Heart left ventricle (tissue), 16 donors: Measurements from ENCODE around the gene ITGB1BP2. TPM values are rescaled to one million over a fixed set of nuclear protein-coding genes. Genes with fewer than 3 reads are reported as not detected.
A peak's percentile ranks its signal among the peaks of the same experiment; 100 is the strongest.

ENCODE experiments used
- ATAC-seq, 4 donors: fragments of 200-7000 bp; cut with Tn5 transposase; one replicate each; pipeline ENCODE4 v1.9.1; 2020 to 2022; ENCODE audit warnings: moderate library complexity in 4 of 4, mild to moderate bottlenecking in 3 of 4, moderate number of reproducible peaks in 1 of 4
- DNase-seq, 5 donors: peaks; one replicate each; pipeline ENCODE4 v3.0.0-alpha.2; 2020
- H3K27ac ChIP-seq, 12 donors: fragments of 200-600 bp; sonication (generic) in 4 of 12; one replicate each; pipeline versions ENCODE4 v1.5.0 to v1.8.0; 2016 to 2022; ENCODE audit warnings: mild to moderate bottlenecking in 2 of 12
- H3K27me3 ChIP-seq, 9 donors: fragments of 200-600 bp; sonication (generic) in 2 of 9; one replicate each; pipeline versions ENCODE4 v1.5.1 to v1.8.0; 2016 to 2022; ENCODE audit warnings: mild to moderate bottlenecking in 3 of 9
- H3K36me3 ChIP-seq, 9 donors: fragments of 200-600 bp; sonication (generic) in 2 of 9; one replicate each; pipeline versions ENCODE4 v1.5.0 to v1.8.0; 2018 to 2022; ENCODE audit warnings: mild to moderate bottlenecking in 2 of 9
- H3K4me1 ChIP-seq, 12 donors: fragments of 200-600 bp; sonication (generic) in 4 of 12; one replicate each; pipeline versions ENCODE4 v1.5.0 to v1.8.0; 2016 to 2022; ENCODE audit warnings: mild to moderate bottlenecking in 3 of 12
- H3K4me3 ChIP-seq, 12 donors: fragments of 200-600 bp; sonication (generic) in 4 of 12; one replicate each; pipeline versions ENCODE4 v1.5.0 to v1.8.0; 2017 to 2022; ENCODE audit warnings: mild to moderate bottlenecking in 9 of 12, moderate library complexity in 4 of 12
- H3K9me3 ChIP-seq, 12 donors: fragments of 200-600 bp; sonication (generic) in 4 of 12; one replicate each; pipeline versions ENCODE4 v1.5.0 to v1.8.0; 2016 to 2022; ENCODE audit warnings: mild to moderate bottlenecking in 1 of 12
- CTCF ChIP-seq, 12 donors: fragments of 200-600 bp; sonication (generic) in 4 of 12; IDR thresholded peaks; one replicate each; pipeline versions ENCODE4 v1.5.0 to v1.8.0; 2018 to 2022; ENCODE audit warnings: antibody characterized with exemption in 12 of 12, mild to moderate bottlenecking in 5 of 12
- POLR2A ChIP-seq, 2 donors: fragments of 450-650 bp; IDR thresholded peaks; one replicate each; pipeline ENCODE4 v1.6.1; 2017; ENCODE audit warnings: antibody characterized with exemption in 2 of 2, mild to moderate bottlenecking in 2 of 2, moderate library complexity in 2 of 2
- WGBS, 4 donors: extraction: QIAGEN DNeasy Blood & Tissue Kit in 2 of 4; methylation state at CpG; one replicate each; pipeline versions ENCODE4 v1.1.5 to v1.1.7; 2013 to 2018; 5-methylcytosine and 5-hydroxymethylcytosine counted together
- intact Hi-C, 10 donors: fragments of 100-400 bp; cut with DNase I; formaldehyde crosslinking; loops; one replicate each; pipeline versions ENCODE4 v1.11.1 to v1.14.2; 2022
- polyA plus RNA-seq, 2 donors: library from polyadenylated mRNA; stranded (reverse); fragments of 200-250 nt; gene quantifications; one replicate each; pipeline ENCODE4 v1.2.3, GENCODE V29; 2013
- total RNA-seq, 9 donors: library from RNA; depleted of rRNA in 2 of 9; stranded (reverse); fragments of >200 nt in 2 of 9; fragmentation: NEBNext Ultra II Directional in 3 of 9; extraction: Animal tissue kit (Norgen Biotek cat#: 25700) in 3 of 9; gene quantifications; one replicate each; pipeline versions ENCODE4 v1.1.0 to v1.2.4, GENCODE V29; 2016 to 2023
- donor health status: ischemic (EF 13 %, LVEDD 7.1; RV severe dilation, severe dysfunction).
- donor health status: healthy with polysubstance abuse.
- donor health status: DM: no; HTN: yes; CAD: no.
- donor health status: DM: no; HTN: no; CAD: no.
- donor health status: ischemic (EF 25% LVEDD 6.9; RV normal size, moderate dysfunction).
- donor health status: ischemic (EF 25% LVEDD 5.7; RV mildly dilated, moderate dysfunction).
- donor health status: healthy.
- donor health status: DM: yes; HTN: yes; CAD: no.
- donor health status: ischemic (EF 35%, LVEDD 5.7; RV mildly dilated, moderate dysfunction).
- donor health status: nonischemic (EF 11% LVEDD 7.7; RV severe dilation, severe dysfunction).
- donor health status: DM: yes; HTN: yes; CAD: no.
- donor health status: PGD.
- donor health status: ischemic (EF 29% LVEDD 5.4; RV normal size, mild dysfunction).
- donor health status: nonischemic (EF 23%, LVEDD 6.1; RV moderate dilation, normal function).

Gene ITGB1BP2
- total and polyA plus RNA-seq, 11 donors: 64.2 to 162 (median 87.0) TPM

- TF ChIP-seq POLR2A (IDR thresholded peaks at IDR 0.05): no peak
- TF ChIP-seq CTCF (IDR thresholded peaks at IDR 0.05): peak in 4 of 12 donors; percentile 6 to 44 (median 22)
- Histone ChIP-seq H3K4me3 (peak within 1 kb of the TSS; percentile 42 to 83 (median 70)), H3K9me3 (peaks cover 0 to 3% (median 0%) of the 10 kb centered on the region in 12 donors), H3K27ac (peak within 1 kb of the TSS; percentile 71 to 95 (median 90)), H3K27me3 (no peaks in the 10 kb centered on the region), H3K4me1 (peaks cover 0 to 25% (median 19%) of the 10 kb centered on the region in 12 donors), H3K36me3 (peaks cover 0 to 9% (median 0%) of the 10 kb centered on the region in 9 donors)
- ATAC-seq (peak; percentile 93 to 97 (median 95)), DNase-seq (peak; percentile 82 to 93 (median 88))
- intact Hi-C loops: loop anchor here in 4 of 10 donors (1.0 to 10.0 kb wide), 3 partner anchors 29 to 101 kb away; partner anchors contain the start of genes TAF1 (in 2 of the 4) and ZMYM3 (in 2 of the 4)
- 0 to 42% (median 20%) methylated on average over 57 of the region's 57 CpGs for WGBS, 4 donors
Observed at GRCh38 chrX:71283403-71284143, 18.0 kb upstream of the ITGB1BP2 start, which contains the start of gene NONO. Gene NONO, plus strand, starts transcription at chrX:71283635. Its CDS starts 7,003 bp downstream, at chrX:71290638.

- Histone ChIP-seq H3K27ac (no peak overlapping the region), H3K36me3 (peaks cover 0 to 23% (median 5%) of the 10 kb centered on the region in 9 donors), H3K27me3 (no peaks in the 10 kb centered on the region), H3K4me3 (peak overlapping the region in 6 of 12 donors; percentile 70 to 83 (median 78)), H3K4me1 (peaks cover 0 to 28% (median 19%) of the 10 kb centered on the region in 12 donors), H3K9me3 (peaks cover 0 to 3% (median 0%) of the 10 kb centered on the region in 12 donors)
- DNase-seq (no peak), ATAC-seq (no peak)
- intact Hi-C loops: loop anchor here in 2 of 10 donors (10.0 kb wide), 1 partner anchor 79 kb away; the partner anchor contains the start of gene TAF1 (in 2 of the 2)
- no peak for TF ChIP-seq CTCF (IDR thresholded peaks at IDR 0.05)
- no peak for TF ChIP-seq POLR2A (IDR thresholded peaks at IDR 0.05)
Observed at GRCh38 chrX:71285929-71286328, 15.6 kb upstream of the ITGB1BP2 start.

DNA sequence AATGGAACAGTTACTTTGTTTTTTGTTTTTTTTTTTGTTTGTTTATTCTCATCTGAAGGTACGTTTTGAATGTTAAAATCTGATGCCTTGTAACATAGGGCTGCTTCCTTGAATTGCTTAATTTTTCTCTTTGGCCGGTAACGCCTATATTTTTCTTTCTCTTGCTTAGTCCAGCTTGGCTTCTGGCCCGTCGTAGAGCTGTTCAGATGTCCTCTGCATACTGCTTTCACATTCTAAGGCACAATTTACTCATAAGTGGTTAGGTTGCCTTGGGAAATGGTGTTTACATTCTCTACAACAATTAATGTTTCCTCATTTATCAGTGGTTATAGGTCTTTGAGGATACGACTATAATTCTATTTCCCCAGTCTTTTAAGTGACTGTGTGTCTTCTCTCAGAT is 10.2 kb upstream of the ITGB1BP2 start:
- Histone ChIP-seq H3K4me1 (peaks cover 0 to 10% (median 4%) of the 10 kb centered on the region in 12 donors), H3K4me3 (no peak overlapping the region), H3K27me3 (no peaks in the 10 kb centered on the region), H3K36me3 (peaks cover 0 to 68% (median 59%) of the 10 kb centered on the region in 9 donors), H3K27ac (no peak overlapping the region), H3K9me3 (no peaks in the 10 kb centered on the region)
- WGBS, 4 donors: 71 to 81% (median 75%) methylated on average over 6 of the region's 6 CpGs
- DNase-seq: no peak
- intact Hi-C loops: no loop called here
- TF ChIP-seq CTCF (IDR thresholded peaks at IDR 0.05) (no peak), POLR2A (IDR thresholded peaks at IDR 0.05) (no peak)
- ATAC-seq: no peak

DNA sequence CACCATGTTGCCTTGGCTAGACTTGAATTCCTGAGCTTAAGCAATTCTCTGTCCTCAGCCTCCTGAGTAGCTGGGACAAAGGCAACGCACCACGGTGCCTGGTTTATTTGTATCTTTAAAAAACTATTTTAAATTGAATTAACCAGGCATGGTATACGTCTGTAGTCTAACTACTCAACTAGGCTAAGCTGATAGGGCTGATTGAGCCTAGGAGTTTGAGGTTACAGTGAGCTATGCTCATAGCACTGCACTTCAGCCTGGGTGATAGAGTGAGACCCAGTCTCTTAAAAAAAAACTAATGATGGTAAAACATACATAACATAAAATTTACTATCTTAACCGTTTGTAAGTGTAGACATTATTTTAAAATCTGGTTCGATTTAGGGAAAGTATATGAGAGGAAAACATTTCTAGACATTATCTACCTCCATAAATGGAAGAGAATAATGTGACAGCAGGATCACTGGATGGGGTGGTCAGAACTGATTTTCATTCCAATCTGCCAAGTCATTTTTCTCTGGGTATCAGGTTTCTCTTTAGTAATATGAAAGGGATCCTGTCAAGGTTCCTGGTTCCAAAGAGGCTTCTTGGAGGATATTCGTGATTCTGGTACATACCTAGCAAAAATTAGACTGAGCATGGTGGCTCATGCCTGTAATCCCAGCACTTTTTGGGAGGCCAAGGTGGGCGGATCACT is 8.7 kb upstream of the ITGB1BP2 start:
- DNase-seq (no peak), ATAC-seq (no peak)
- no peak overlapping the region for H3K27ac ChIP-seq
- 79 to 92% (median 85%) methylated on average over 7 of the region's 7 CpGs for WGBS, 4 donors
- peaks cover 0 to 83% (median 73%) of the 10 kb centered on the region in 9 donors for H3K36me3 ChIP-seq
- TF ChIP-seq CTCF (IDR thresholded peaks at IDR 0.05) (no peak), POLR2A (IDR thresholded peaks at IDR 0.05) (no peak)
- no peaks in the 10 kb centered on the region for H3K27me3 ChIP-seq
- no peaks in the 10 kb centered on the region for H3K9me3 ChIP-seq
- no peak overlapping the region for H3K4me3 ChIP-seq
- intact Hi-C loops: no loop called here
- peaks cover 0 to 8% (median 0%) of the 10 kb centered on the region in 12 donors for H3K4me1 ChIP-seq
